GM18519 (cell line): ENCODE data around the gene DNAH1.

Experiments used
- ATAC-seq: cut with Tn5 transposase; IDR thresholded peaks from one replicate; pipeline ENCODE4 v1.9.1; 2021; ENCODE audit warnings: mild to moderate bottlenecking, moderate library complexity; ENCODE audit not compliant: unreplicated experiment, low FRiP score

The DNAH1 gene

DNA sequence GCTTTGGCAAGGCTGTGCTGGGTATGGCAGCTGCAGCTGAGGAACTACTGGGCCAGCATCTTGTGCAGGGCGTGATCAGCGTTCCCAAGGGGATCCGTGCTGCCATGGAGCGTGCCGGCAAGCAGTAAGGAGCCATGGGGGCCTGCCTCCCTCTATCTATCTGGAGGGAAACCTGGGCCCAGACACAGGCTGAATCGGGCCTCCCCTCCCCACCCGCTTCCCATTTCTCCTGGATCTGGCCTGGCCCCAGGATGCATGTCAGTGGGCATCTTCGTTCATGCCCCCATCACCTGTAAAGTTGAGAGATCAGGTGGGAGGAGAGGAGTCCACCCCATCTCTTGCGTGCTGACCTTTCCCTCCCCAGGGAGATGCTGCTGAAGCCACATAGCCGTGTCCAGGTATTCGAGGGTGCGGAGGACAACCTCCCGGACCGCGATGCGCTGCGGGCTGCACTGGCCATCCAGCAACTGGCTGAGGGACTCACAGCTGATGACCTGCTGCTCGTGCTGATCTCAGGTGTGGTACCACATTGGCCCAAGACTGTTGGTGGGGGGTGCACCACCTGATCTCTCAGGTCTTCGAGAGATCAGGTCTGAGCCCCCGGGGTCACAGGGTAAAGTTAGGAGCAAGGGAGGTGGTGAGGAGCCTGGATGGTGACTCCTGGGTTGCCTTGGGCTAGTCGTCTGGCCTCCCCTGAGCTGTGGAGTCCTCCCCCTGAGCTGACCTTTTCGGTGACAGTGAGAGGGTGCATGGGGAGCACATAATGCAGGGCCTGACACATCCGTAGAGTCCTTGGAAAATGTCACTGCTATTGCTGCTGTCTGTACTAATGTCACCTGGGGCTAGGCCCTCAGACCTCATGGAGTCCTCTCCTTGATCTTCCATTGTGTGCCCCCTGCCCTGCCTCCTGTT is 25.3 kb upstream of the DNAH1 start:
- no peak for ATAC-seq

DNA sequence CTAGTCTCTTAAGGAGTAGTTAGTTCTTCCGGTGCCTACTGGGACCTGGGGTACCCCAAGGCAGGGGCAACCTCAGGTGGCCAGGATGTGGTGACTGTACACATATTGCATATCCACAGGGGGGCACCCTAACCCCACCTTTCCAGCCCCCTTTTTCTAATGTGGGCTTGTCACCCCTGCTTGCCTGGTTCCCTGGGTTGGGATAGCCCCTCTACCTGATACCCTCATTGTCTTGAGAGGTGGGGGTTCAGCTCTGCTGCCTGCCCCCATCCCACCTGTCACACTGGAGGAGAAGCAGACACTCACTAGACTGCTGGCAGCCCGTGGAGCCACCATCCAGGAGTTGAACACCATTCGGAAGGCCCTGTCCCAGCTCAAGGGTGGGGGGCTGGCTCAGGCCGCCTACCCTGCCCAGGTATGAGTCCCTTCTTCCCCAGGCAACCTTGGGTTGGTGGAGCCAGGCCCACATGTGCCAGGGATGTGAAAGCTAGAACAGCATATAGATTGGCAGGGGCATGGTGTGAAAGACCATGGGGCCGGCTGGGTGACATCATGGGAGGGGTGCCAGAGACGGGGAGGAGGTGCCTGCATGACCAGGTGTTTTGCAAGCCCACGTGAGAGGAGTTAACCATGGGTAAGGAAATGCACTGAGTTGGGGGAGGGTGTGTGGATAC is 24.5 kb upstream of the DNAH1 start:
- ATAC-seq: no peak

DNA sequence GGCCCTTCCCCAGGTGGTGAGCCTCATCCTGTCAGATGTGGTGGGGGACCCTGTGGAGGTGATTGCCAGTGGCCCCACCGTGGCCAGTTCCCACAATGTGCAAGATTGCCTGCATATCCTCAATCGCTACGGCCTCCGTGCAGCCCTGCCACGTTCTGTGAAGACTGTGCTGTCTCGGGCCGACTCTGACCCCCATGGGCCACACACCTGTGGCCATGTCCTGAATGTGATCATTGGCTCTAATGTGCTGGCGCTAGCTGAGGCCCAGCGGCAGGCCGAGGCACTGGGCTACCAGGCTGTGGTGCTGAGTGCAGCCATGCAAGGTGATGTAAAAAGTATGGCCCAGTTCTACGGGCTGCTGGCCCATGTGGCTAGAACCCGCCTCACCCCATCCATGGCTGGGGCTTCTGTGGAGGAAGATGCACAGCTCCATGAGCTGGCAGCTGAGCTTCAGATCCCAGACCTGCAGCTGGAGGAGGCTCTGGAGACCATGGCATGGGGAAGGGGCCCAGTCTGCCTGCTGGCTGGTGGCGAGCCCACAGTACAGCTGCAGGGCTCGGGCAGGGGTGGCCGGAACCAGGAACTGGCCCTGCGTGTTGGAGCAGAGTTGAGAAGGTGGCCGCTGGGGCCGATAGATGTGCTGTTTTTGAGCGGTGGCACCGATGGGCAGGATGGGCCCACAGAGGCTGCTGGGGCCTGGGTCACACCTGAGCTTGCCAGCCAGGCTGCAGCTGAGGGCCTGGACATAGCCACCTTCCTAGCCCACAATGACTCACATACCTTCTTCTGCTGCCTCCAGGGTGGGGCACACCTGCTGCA is 23.7 kb upstream of the DNAH1 start:
- ATAC-seq: no peak

GRCh38 chr3:52293491-52294319 is 22.4 kb upstream of the DNAH1 start:
- no peak for ATAC-seq

GRCh38 chr3:52294320-52295150 is 21.6 kb upstream of the DNAH1 start:
- ATAC-seq: no peak

- no peak for ATAC-seq
Observed at GRCh38 chr3:52295671-52296208, 20.4 kb upstream of the DNAH1 start.

DNA sequence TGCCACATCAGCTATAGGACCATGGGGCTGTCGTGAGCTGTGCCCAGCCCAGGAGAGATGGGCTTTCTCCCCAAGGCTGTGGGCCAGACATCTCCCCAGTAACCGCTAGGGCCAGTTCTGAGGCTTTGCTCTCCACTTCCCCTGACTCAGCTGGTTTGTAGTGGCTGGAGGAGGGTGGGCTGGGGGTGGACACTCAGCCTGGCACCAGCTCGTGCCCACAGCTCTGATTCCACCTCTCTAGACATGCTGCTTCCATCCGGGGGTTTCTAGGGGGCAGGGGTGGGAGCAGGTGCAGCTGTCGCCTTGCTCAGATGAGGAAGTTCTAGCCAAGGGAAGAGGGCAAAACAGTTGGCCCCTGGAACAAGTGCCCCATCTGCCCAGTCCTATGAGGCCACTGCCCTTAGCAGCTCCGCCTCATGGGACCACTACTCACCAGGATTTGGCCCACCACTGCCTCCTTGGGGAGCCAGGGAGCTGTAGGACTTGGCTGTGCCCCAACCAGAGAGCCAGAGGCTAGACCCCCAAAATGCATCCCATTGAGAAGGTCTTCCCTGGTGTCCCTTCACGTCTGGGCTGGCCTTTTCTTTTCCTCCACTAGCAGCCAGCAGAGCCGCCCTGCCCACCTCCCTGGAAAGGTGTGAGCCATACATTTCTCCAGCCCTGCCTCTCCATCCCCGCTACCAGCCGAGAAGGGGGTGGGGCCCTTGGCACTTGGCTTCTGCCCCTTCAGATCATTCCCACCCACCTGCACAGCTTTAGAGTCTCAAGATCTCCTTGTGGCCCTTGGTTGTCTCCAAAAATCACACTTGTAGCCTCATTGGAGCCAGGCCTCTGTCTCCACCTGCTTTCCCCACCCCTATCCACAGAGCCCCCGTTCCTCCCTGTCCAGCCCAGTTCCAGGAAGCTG is 18.6 kb upstream of the DNAH1 start:
- ATAC-seq: no peak

GRCh38 chr3:52298149-52299098 is 17.7 kb upstream of the DNAH1 start:
- ATAC-seq: no peak

- no peak for ATAC-seq
Observed at GRCh38 chr3:52299247-52299878, 16.8 kb upstream of the DNAH1 start.

- ATAC-seq: no peak
Observed at GRCh38 chr3:52299879-52300611, 16.1 kb upstream of the DNAH1 start.

DNA sequence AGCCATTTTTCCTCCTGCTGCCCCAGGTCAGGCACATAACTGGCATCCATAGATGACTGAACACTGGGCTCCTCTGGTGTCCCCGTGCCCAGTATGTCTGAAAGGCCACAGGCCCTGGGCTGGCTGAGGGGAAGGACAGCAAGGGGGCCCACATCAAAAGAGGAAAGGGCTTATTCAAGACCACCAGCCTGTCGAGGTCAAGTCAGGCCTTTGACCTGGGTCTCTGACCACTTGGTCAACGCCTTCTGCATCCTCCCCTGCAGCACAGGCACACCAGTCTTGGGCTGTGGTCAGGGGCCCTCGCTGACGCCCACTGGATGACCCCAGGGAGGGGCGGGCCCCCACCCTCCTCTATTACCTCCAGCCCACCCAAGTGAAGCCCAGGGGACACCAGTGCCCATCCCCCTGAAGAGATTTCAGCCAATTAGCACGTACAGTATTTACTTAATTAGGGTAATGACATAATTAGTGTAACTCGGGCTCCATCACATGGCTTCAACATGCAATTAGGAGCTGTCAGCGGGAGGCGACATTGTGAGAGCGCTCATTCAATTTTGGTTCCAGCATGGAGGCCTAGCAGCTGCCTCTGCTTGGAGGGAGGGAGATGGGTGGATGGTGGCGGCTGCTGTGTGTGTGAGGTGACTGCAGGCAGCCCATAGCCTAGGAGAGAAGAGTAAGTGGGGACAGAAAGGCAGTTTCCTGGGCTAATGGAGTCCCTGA is 13.5 kb upstream of the DNAH1 start:
- no peak for ATAC-seq

DNA sequence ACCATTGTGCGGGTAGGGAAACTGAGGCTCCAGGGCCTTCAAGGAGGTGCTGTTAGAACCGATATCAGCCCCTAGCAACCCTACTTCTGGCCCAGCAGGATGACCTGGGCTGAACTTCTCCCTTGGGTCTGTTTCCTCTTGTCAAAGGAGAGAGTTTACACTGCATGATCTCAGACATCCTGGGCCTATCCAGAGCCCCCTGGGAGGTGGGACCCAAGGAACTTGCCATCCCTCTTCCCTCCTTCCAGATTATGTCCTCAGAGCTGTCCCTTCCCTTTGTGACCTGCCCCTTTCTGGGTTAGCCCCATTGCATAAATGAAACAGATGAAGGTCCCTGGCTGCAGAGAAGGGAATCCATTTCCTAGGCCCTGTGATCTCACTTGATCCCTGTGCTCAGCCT is 12.3 kb upstream of the DNAH1 start:
- no peak for ATAC-seq

GRCh38 chr3:52305926-52306325 is 10.2 kb upstream of the DNAH1 start:
- no peak for ATAC-seq

- no peak for ATAC-seq
Observed at GRCh38 chr3:52306978-52307377, 9.1 kb upstream of the DNAH1 start.

DNA sequence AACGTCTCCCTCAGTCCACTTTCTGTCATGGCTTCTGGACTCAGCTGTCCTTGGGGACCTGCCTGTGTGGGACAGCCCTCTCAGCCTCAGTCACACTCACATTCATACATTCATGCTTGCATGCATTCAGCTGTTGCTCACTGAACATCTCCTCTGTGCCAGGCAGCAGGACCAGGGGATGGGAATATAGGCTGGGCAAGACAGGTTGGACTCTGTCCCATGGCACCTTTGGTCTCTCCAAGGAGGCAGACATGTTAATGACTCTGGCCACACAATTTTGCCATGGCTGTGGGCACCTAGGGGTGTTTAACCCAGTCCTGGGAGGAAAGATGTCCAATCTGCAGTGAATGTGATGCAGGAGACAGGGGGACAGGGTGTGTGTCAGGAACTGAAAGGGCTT is 7.8 kb upstream of the DNAH1 start:
- ATAC-seq: no peak
